GM18498 (cell line): ENCODE measurements around the gene FANCD2OS.
"Not testable (repeated sequence)": the region's sequence is repeated elsewhere in the genome, so short reads cannot be mapped to it uniquely, and the experiment has no call there.

Source experiments
- ATAC-seq: cut with Tn5 transposase; IDR thresholded peaks from one replicate; pipeline ENCODE4 v1.9.1; 2021; ENCODE audit warnings: mild to moderate bottlenecking, moderate library complexity; ENCODE audit not compliant: unreplicated experiment

The FANCD2OS gene

DNA sequence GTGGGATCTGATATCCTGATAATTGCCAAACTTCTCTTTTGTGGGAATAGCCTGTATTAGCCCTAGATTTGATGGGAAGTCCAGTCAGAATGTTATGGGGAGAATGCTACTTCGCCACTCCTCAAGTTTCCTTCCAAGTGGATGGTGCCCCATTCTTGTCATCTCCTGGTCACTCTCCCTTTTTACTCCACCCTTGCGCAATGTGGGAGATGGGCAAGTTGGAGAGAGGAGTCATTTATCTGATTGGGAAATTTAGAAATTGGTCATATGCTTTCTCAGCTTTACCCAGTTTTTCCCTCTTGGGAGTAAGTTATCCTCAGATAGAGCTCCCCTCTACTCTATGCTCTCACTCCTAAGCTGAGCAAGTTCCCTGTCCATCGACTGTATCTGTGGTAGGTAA lies 14.4 kb downstream of the FANCD2OS start:
- ATAC-seq: no peak

DNA sequence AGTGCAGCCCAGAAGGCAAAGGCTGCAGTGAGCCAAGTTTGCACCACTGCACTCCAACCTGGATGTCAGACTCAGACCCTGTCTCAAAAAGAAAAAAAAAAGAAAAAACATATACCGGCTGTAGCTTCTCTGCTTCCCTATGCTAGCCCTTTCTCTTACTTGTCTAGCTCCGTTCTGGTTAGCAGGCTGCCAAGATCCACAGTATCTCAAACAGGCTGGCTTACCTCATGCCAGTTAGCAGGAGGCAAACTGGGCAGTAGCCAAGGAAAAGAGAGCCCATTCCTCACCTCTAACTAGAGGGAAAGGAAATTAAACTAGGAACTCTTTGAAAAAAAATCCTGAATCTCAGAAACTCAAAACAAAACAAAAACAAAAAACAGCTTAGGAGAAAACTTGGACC lies 16.7 kb downstream of the FANCD2OS start:
- not testable (repeated sequence) for ATAC-seq

DNA sequence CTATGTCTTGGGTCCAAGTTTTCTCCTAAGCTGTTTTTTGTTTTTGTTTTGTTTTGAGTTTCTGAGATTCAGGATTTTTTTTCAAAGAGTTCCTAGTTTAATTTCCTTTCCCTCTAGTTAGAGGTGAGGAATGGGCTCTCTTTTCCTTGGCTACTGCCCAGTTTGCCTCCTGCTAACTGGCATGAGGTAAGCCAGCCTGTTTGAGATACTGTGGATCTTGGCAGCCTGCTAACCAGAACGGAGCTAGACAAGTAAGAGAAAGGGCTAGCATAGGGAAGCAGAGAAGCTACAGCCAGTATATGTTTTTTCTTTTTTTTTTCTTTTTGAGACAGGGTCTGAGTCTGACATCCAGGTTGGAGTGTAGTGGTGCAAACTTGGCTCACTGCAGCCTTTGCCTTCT lies 17.3 kb downstream of the FANCD2OS start:
- ATAC-seq: not testable (repeated sequence)

DNA sequence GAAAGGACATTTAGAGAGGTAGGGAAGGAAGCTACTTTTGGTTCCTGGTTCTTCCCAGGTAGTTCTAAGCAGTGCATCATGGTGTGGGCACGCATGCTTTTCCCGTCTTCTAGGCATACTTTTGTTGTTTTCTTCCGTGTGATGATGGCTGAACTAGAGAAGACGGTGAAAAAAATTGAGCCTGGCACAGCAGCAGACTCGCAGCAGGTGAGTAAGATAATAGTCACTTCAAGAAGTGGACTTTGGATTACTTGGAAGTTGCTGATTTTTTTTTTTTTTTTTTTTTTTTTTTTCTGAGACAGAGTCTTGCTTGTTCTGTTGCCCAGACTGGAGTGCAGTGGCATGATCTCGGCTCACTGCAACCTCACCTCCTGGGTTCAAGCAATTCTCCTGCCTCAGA lies 17.9 kb downstream of the FANCD2OS start:
- ATAC-seq: no peak

DNA sequence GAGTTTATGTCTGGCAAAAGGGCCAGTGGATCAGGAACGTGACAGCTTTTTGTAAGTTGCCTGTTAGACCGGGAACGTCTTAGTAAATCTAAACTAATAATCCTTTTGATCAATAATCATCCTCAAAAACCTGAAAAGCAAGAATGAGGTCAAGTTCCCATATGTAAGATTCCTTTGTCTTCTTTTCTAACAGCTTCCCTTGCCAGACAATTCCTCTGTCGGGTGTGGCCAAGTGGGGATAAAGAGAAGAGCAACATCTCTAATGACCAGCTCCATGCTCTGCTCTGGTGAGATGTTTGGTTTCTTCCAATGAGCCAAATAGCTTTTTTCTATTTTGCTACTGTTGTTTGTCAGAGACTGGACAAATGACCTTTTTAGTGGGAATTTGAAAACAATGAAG lies 19.8 kb downstream of the FANCD2OS start:
- no peak for ATAC-seq

DNA sequence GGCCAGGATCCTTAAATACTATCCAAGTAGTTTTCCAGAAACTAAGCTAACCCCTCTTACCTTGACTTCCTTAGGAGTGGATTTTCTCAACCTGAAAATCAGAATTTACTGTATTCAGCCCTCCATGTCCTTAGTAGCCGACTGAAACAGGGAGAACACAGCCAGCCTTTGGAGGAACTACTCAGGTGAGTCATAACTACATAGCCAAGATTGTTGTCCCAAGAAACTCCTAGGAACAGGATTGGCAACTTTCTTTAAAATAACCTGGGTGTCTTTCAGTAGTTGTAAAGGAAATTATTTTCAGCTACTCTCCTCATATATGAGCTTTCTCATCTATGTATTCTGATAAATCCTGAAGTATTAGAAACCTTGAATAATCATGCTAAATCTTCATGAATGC lies 22.3 kb downstream of the FANCD2OS start:
- no peak for ATAC-seq

DNA sequence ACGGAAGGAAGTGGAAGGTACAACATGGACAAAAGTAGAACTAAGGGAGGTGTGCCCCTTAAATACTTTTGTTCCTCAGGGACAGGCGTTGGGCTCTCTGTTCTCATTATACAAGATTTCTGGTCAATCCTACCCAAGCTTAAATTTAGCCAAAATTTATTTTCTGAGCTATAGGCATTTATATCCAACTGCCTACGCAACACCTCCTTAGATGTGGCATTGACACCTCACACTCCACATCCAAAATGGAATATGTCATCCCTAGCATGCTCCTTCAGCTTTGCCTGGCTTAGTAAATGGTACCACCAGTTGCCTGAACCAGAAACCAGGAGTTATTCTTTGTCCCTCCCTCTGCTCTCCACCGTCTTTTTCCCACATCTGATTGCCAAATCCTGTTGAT lies 26.2 kb downstream of the FANCD2OS start:
- ATAC-seq: no peak

DNA sequence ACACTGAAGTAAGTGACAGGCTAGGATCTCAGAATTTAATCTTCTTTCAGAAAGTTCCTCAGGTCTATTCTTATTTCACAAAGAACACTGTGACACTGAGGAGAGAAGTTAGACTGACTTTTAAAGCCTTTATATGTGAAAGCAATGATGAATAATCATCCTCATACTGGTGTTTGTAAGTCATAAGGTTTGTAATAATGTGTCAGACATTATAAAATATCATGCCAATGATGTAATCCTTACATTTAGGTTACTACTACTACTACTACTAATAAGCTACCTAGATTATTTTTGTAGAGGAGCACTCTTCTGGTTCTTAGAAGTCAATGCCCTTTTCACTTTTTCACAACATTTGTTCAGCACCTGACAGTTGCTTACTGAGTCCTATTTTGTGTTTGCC lies 33.4 kb downstream of the FANCD2OS start:
- no peak for ATAC-seq

DNA sequence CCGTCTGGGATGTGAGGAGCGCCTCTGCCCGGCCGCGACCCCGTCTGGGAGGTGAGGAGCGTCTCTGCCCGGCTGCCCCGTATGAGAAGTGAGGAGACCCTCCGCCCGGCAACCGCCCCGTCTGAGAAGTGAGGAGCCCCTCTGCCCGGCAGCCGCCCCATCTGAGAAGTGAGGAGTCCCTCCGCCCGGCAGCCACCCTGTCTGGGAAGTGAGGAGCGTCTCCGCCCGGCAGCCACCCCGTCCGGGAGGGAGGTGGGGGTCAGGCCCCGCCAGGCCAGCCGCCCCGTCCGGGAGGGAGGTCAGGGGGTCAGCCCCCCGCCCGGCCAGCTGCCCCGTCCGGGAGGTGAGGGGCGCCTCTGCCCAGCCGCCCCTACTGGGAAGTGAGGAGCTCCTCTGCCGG lies 38.0 kb downstream of the FANCD2OS start:
- not testable (repeated sequence) for ATAC-seq

DNA sequence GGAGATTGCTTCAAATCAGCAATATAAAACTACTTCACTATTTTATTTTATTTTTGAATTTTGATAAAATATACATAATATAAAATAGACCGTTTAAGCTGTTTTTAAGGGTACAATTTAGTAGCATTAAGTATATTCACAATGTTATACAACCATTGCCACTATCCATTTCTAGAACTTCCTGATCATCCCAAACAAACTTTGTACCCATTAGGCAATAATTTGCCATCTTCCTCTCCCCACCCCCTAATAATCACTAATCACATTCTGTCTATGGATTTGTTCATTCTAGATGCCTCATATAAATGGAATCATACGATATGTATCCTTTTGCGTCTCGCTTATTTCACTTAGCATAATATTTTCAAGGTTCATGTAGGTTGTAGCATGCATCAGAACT lies 53.0 kb downstream of the FANCD2OS start:
- no peak for ATAC-seq
